ENCODE results near the gene GRK3. TPM values are rescaled to one million over a fixed set of nuclear protein-coding genes. Genes with fewer than 3 reads are reported as not detected.
"Not testable (repeated sequence)": the region's sequence is repeated elsewhere in the genome, so short reads cannot be mapped to it uniquely, and the experiment has no call there.

GRK3 gene
- total and polyA plus RNA-seq, 2 donors (not counting 3 experiments of a cell fraction or from before 2014, with no cell fraction given) = 0.68 to 4.4 TPM

DNA sequence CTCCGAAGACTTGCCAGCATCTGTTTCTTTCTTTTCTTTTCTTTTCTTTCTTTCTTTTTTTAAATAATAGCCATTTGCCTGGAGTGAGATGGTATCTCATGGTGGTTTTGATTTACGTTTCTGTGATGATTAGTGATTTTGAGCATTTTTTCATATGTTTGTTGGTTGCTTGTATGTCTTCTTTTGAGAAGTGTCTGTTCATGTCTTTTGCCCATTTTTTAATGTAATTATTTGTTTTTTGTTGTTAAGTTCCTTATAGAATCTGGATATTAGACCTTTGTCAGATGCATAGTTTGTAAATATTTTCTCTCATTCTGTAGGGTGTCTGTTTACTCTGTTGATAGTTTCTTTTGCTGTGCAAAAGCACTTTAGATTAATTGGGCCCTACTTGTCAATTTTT, 28.8 kb downstream of the GRK3 start:
- H3K9me3 ChIP-seq (replicated peaks; ENCODE audit: control insufficient read depth, insufficient read depth, low read length); H3K27ac ChIP-seq (ENCODE audit: insufficient read depth, low read depth, low read length); H3K9ac ChIP-seq (replicated peaks; ENCODE audit: extremely low read depth, insufficient read depth, low read length); intact Hi-C loops (cut with micrococcal nuclease); H4K20me1 ChIP-seq (replicated peaks; ENCODE audit: control insufficient read depth, extremely low read depth, insufficient read depth, low read length); POLR2A ChIA-PET; H3K9me1 ChIP-seq (replicated peaks; ENCODE audit: control insufficient read depth, extremely low read depth, insufficient read depth, low read length); H3K4me1 ChIP-seq (ENCODE audit: control insufficient read depth, extremely low read depth, insufficient read depth, low read length); BruUV-seq (replicated peaks); H2AFZ ChIP-seq (ENCODE audit: low read depth, low read length); DNase-seq (ENCODE audit: low read depth, low spot score); H3K79me2 ChIP-seq (ENCODE audit: control insufficient read depth, insufficient read depth, low read length); H3K36me3 ChIP-seq (ENCODE audit: control insufficient read depth in 2 of 2, extremely low read depth in 1 of 2, insufficient read depth in 2 of 2, low read length in 2 of 2); FAIRE-seq; H3K4me2 ChIP-seq (ENCODE audit: insufficient read depth, low read length); CTCF ChIA-PET; H3K27me3 ChIP-seq (ENCODE audit: control insufficient read depth in 2 of 2, insufficient read depth in 2 of 2, low read length in 2 of 2); H3K4me3 ChIP-seq (replicated peaks in 1 of 3; ENCODE audit: insufficient read depth in 1 of 3, low read depth in 1 of 3, low read length in 3 of 3); dilution Hi-C loops (cut with MboI; ENCODE audit: extremely low pct_ligation_motif_present, low sequenced_read_pairs): not testable (repeated sequence)

DNA sequence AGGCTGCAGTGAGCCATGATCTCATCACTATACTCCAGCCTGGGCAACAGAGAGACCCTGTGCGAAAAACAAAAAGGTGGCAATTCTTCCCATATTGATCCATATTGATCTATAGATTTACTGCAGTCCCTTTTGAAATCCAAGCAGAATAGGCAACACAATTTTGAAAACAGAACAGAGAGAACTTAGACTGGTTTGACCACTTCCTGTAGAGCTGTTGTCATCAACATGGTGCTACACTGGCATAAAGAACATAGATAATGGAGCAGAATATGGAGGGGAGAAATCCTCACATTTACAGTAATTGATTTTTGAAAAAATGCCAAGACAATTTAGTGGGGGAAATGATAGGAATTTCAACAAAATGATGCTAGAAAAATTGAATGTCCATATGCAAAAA, 34.1 kb downstream of the GRK3 start:
- Histone ChIP-seq H3K9me1 (replicated peaks; ENCODE audit: control insufficient read depth, extremely low read depth, insufficient read depth, low read length) (no peaks in the 10 kb centered on the region), H2AFZ (ENCODE audit: low read depth, low read length) (no peak overlapping the region), H3K36me3 (ENCODE audit: control insufficient read depth in 2 of 2, extremely low read depth in 1 of 2, insufficient read depth in 2 of 2, low read length in 2 of 2) (no peaks in the 10 kb centered on the region), H3K9ac (replicated peaks; ENCODE audit: extremely low read depth, insufficient read depth, low read length) (no peak overlapping the region), H3K27me3 (ENCODE audit: control insufficient read depth in 2 of 2, insufficient read depth in 2 of 2, low read length in 2 of 2) (no peaks in the 10 kb centered on the region), H3K9me3 (replicated peaks; ENCODE audit: control insufficient read depth, insufficient read depth, low read length) (no peaks in the 10 kb centered on the region), H3K4me2 (ENCODE audit: insufficient read depth, low read length) (no peak overlapping the region), H3K4me3 (replicated peaks in 1 of 3; ENCODE audit: insufficient read depth in 1 of 3, low read depth in 1 of 3, low read length in 3 of 3) (no peak overlapping the region), H4K20me1 (replicated peaks; ENCODE audit: control insufficient read depth, extremely low read depth, insufficient read depth, low read length) (no peaks in the 10 kb centered on the region), H3K4me1 (ENCODE audit: control insufficient read depth, extremely low read depth, insufficient read depth, low read length) (no peaks in the 10 kb centered on the region), H3K27ac (ENCODE audit: insufficient read depth, low read depth, low read length) (no peak overlapping the region), H3K79me2 (ENCODE audit: control insufficient read depth, insufficient read depth, low read length) (no peaks in the 10 kb centered on the region)
- FAIRE-seq (no peak), DNase-seq (ENCODE audit: low read depth, low spot score) (no peak)
- ChIA-PET POLR2A (no interaction called here), CTCF (no interaction called here)
- intact Hi-C loops (cut with micrococcal nuclease) = no loop called here
- TF ChIP-seq, protein P1, sequence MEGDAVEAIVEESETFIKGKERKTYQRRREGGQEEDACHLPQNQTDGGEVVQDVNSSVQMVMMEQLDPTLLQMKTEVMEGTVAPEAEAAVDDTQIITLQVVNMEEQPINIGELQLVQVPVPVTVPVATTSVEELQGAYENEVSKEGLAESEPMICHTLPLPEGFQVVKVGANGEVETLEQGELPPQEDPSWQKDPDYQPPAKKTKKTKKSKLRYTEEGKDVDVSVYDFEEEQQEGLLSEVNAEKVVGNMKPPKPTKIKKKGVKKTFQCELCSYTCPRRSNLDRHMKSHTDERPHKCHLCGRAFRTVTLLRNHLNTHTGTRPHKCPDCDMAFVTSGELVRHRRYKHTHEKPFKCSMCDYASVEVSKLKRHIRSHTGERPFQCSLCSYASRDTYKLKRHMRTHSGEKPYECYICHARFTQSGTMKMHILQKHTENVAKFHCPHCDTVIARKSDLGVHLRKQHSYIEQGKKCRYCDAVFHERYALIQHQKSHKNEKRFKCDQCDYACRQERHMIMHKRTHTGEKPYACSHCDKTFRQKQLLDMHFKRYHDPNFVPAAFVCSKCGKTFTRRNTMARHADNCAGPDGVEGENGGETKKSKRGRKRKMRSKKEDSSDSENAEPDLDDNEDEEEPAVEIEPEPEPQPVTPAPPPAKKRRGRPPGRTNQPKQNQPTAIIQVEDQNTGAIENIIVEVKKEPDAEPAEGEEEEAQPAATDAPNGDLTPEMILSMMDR (IDR thresholded peaks at IDR 0.05; ENCODE audit: extremely low read depth in 1 of 2, insufficient read depth in 1 of 2, low read depth in 1 of 2, low read length in 2 of 2) = no peak
- no peak for TF ChIP-seq POLR2AphosphoS5 (IDR thresholded peaks at IDR 0.05; ENCODE audit: insufficient read depth, low read depth, low read length)
- TF ChIP-seq, protein P2, sequence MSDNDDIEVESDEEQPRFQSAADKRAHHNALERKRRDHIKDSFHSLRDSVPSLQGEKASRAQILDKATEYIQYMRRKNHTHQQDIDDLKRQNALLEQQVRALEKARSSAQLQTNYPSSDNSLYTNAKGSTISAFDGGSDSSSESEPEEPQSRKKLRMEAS (IDR thresholded peaks at IDR 0.05; ENCODE audit: insufficient read depth, insufficient read length) = no peak
- TF ChIP-seq MYC (IDR thresholded peaks at IDR 0.05; ENCODE audit: low read depth, low read length) = no peak
- no peak for TF ChIP-seq GATA2 (IDR thresholded peaks at IDR 0.05; ENCODE audit: insufficient read depth, insufficient read length, low read depth, low read length)
- TF ChIP-seq FOS (IDR thresholded peaks at IDR 0.05; ENCODE audit: borderline replicate concordance, insufficient read depth, low read length) = no peak
- no TSS peak for BruUV-seq (replicated peaks)
- dilution Hi-C loops (cut with MboI; ENCODE audit: extremely low pct_ligation_motif_present, low sequenced_read_pairs) = no loop called here
